GM12878 (cell line): Measurements from ENCODE around the gene RPS6KA4. TPM values are rescaled to one million over a fixed set of nuclear protein-coding genes. Genes with fewer than 3 reads are reported as not detected.
A peak's percentile ranks its signal among the peaks of the same experiment; 100 is the strongest.

Experiments
- ATAC-seq: fragments of 200-7000 bp; cut with Tn5 transposase; 3 replicates; pipeline ENCODE4 v1.9.1; 2020; ENCODE audit warnings: mild to moderate bottlenecking, moderate library complexity
- BruUV-seq: library from RNA; stranded (reverse); fragments of 400-500 nt; replicated peaks from 2 replicates; lab custom pipeline; 2021; lab: Mats Ljungman, UMichigan
- CTCF ChIA-PET: fragments of 300-600 bp; sonication (Branson Sonifier 250); formaldehyde crosslinking; extraction: SDS; loops from one replicate; lab custom pipeline; 2021; ENCODE audit warnings: inconsistent platforms; lab: Yijun Ruan, JAX
- POLR2A ChIA-PET: fragments of 350-600 bp; formaldehyde crosslinking; extraction: SDS; loops from one replicate; lab custom pipeline; 2021; ENCODE audit warnings: inconsistent platforms; lab: Charles Lee
- RAD21 ChIA-PET: fragments of 300-600 bp; sonication (Branson Sonifier 250); formaldehyde crosslinking; loops from one replicate; lab custom pipeline; 2023; ENCODE audit warnings: antibody characterized with exemption; ENCODE audit not compliant: unreplicated experiment; lab: Charles Lee
- SMC1A ChIA-PET: fragments of 300-600 bp; sonication (Branson Sonifier 250); formaldehyde crosslinking; loops from one replicate; lab custom pipeline; 2023; ENCODE audit not compliant: unreplicated experiment, uncharacterized antibody; lab: Charles Lee
- DNase-seq: peaks from one replicate; pipeline ENCODE4 v3.0.0-alpha.2; 2011; ENCODE audit warnings: low read depth, low spot score
- FAIRE-seq: peaks from 3 replicates; lab custom pipeline; 2011; peaks lifted over from hg19 to GRCh38; lab: Jason Lieb, UNC
- H2AFZ ChIP-seq: 2 replicates; pipeline ENCODE4 v1.6.0; 2011; ENCODE audit warnings: low read depth, low read length, control low read depth; ENCODE audit not compliant: control insufficient read depth
- H3K27ac ChIP-seq: 2 replicates; pipeline ENCODE4 v1.5.1; 2011; ENCODE audit warnings: control low read depth; ENCODE audit not compliant: control insufficient read depth, insufficient read depth
- H3K27me3 ChIP-seq, 2 experiments: replicated peaks in 1 of 2; 2 replicates each; pipeline versions ENCODE4 v1.6.0 to v1.6.1; 2011; ENCODE audit warnings: low read length in 1 of 2; ENCODE audit not compliant: control insufficient read depth in 2 of 2, insufficient read depth in 2 of 2
- H3K36me3 ChIP-seq, 2 experiments: 2 replicates each; pipeline ENCODE4 v1.5.1; 2011; ENCODE audit warnings: low read length in 1 of 2; ENCODE audit not compliant: control insufficient read depth in 2 of 2, insufficient read depth in 2 of 2
- H3K4me1 ChIP-seq: 2 replicates; pipeline ENCODE4 v1.6.1; 2011; ENCODE audit warnings: mild to moderate bottlenecking, low read length, moderate library complexity, mixed read lengths; ENCODE audit not compliant: control insufficient read depth, insufficient read depth
- H3K4me2 ChIP-seq: 2 replicates; pipeline ENCODE4 v1.6.0; 2011; ENCODE audit warnings: control low read depth; ENCODE audit not compliant: control insufficient read depth, insufficient read depth
- H3K4me3 ChIP-seq: fragments of 200-600 bp; sonication (generic); 2 replicates; pipeline ENCODE4 v1.5.1; 2016
- H3K79me2 ChIP-seq: 2 replicates; pipeline ENCODE4 v1.6.0; 2011; ENCODE audit warnings: low read length; ENCODE audit not compliant: control insufficient read depth, insufficient read depth
- H3K9ac ChIP-seq: 2 replicates; pipeline ENCODE4 v1.8.0; 2011; ENCODE audit warnings: low read length, control low read depth, mixed read lengths; ENCODE audit not compliant: control insufficient read depth, insufficient read depth
- H3K9me3 ChIP-seq: replicated peaks from 3 replicates; pipeline ENCODE4 v1.5.1; 2011; ENCODE audit warnings: mild to moderate bottlenecking, low read length; ENCODE audit not compliant: control insufficient read depth, insufficient read depth
- H4K20me1 ChIP-seq: 2 replicates; pipeline ENCODE4 v1.6.0; 2011; ENCODE audit not compliant: control insufficient read depth, insufficient read depth
- CTCF ChIP-seq, 3 experiments: IDR thresholded peaks in 2 of 3; conservative IDR thresholded peaks in 1 of 3; 2 replicates each; pipeline ENCODE4 v1.5.1; 2011; ENCODE audit warnings: low read depth in 3 of 3, low read length in 3 of 3, mild to moderate bottlenecking in 3 of 3, control low read depth in 2 of 3, moderate library complexity in 2 of 3, inconsistent platforms in 1 of 3, mixed read lengths in 1 of 3; ENCODE audit not compliant: control insufficient read depth in 2 of 3, insufficient read depth in 1 of 3; ENCODE audit errors: extremely low read depth in 1 of 3
- EGR1 ChIP-seq, 2 experiments: IDR thresholded peaks; 1 replicate in 1 of 2; 2 replicates in 1 of 2; pipeline ENCODE4 v1.6.1; 2011 to 2012; ENCODE audit warnings: low read depth in 2 of 2, low read length in 2 of 2, borderline replicate concordance in 1 of 2, mild to moderate bottlenecking in 1 of 2, moderate library complexity in 1 of 2
- FOXM1 ChIP-seq: IDR thresholded peaks from 2 replicates; pipeline ENCODE4 v1.6.1; 2012; ENCODE audit warnings: low read depth, mild to moderate bottlenecking, inconsistent platforms, low read length, moderate library complexity
- HDGF ChIP-seq: fragments of 450-650 bp; IDR thresholded peaks from 2 replicates; pipeline ENCODE4 v1.6.1; 2016; ENCODE audit warnings: antibody characterized with exemption
- HSF1 ChIP-seq: fragments of 150-350 bp; IDR thresholded peaks from 2 replicates; pipeline ENCODE4 v1.6.1; 2014; ENCODE audit warnings: mild to moderate bottlenecking, low read depth, low read length
- IKZF1 ChIP-seq: fragments of 450-650 bp; conservative IDR thresholded peaks from 2 replicates; pipeline ENCODE4 v1.6.1; 2017; ENCODE audit warnings: antibody characterized with exemption, mild to moderate bottlenecking
- MAX ChIP-seq: IDR thresholded peaks from 2 replicates; pipeline ENCODE4 v1.6.1; 2012; ENCODE audit warnings: low read depth, low read length, improper control_type of control experiment
- NBN ChIP-seq: fragments of 450-650 bp; IDR thresholded peaks from 2 replicates; pipeline ENCODE4 v1.6.1; 2016
- NR2C1 ChIP-seq: fragments of 450-650 bp; IDR thresholded peaks from 2 replicates; pipeline ENCODE4 v1.6.1; 2017; ENCODE audit warnings: antibody characterized with exemption, mild to moderate bottlenecking, moderate library complexity
- NR2F1 ChIP-seq: fragments of 450-650 bp; conservative IDR thresholded peaks from 2 replicates; pipeline ENCODE4 v1.6.1; 2017; ENCODE audit warnings: mild to moderate bottlenecking
- RAD21 ChIP-seq: IDR thresholded peaks from 2 replicates; pipeline ENCODE4 v1.6.1; 2011; ENCODE audit warnings: mild to moderate bottlenecking, low read depth, low read length, moderate library complexity; ENCODE audit not compliant: insufficient read depth
- SMC3 ChIP-seq: IDR thresholded peaks from 2 replicates; pipeline ENCODE4 v1.6.1; 2011; ENCODE audit warnings: low read length, improper control_type of control experiment, borderline replicate concordance
- SREBF1 ChIP-seq: IDR thresholded peaks from 2 replicates; pipeline ENCODE4 v1.6.1; 2012; ENCODE audit warnings: mild to moderate bottlenecking, low read length
- TCF12 ChIP-seq: IDR thresholded peaks from 2 replicates; pipeline ENCODE4 v1.6.1; 2011; ENCODE audit warnings: low read depth, mild to moderate bottlenecking, low read length
- WGBS: methylation state at CpG from one replicate; pipeline ENCODE4 v1.1.6; 2016; ENCODE audit warnings: low lambda C conversion rate; ENCODE audit not compliant: insufficient replicate concordance, insufficient coverage; ENCODE audit errors: missing lambda C conversion rate; 5-methylcytosine and 5-hydroxymethylcytosine counted together
- in situ Hi-C: fragments of 300-500 bp; cut with MboI; formaldehyde crosslinking; loops from 9 replicates; pipeline ENCODE4 v1.14.3; 2018; ENCODE audit warnings: mixed read lengths
- intact Hi-C: fragments of 100-400 bp; cut with micrococcal nuclease; formaldehyde crosslinking; loops from one replicate; pipeline ENCODE4 v1.14.2; 2022; ENCODE audit not compliant: unreplicated experiment
- polyA plus RNA-seq, 11 experiments: library from polyadenylated mRNA; depleted of rRNA in 4 of 11; unstranded in 6 of 11; stranded (reverse) in 5 of 11; fragments of >200 nt; fragmentation: Nextera tagmentation in 4 of 11; fragmentation: Illumina TruSeq in 1 of 11; extraction: Ambion mirVana in 4 of 11; extraction: Trizol in 1 of 11; gene quantifications; 1 replicate in 1 of 11; 2 replicates in 10 of 11; pipeline versions ENCODE4 v1.2.1 to v1.2.3, GENCODE V29; 2011 to 2016; ENCODE audit warnings: inconsistent platforms in 2 of 11, missing spikeins in 2 of 11, low read depth in 1 of 11
- total RNA-seq, 4 experiments: library from RNA; depleted of rRNA in 3 of 4; stranded (reverse); fragments of >200 nt in 3 of 4; fragmentation: Illumina TruSeq in 1 of 4; extraction: Trizol in 1 of 4; gene quantifications; 2 replicates each; pipeline versions ENCODE4 v1.2.1 to v1.2.3, GENCODE V29; 2013 to 2021
- TF ChIP-seq, protein P1 (sequence below): fragments of 450-650 bp; IDR thresholded peaks from 2 replicates; pipeline ENCODE4 v1.6.1; 2017; ENCODE audit warnings: mild to moderate bottlenecking

The RPS6KA4 gene
- total and polyA plus RNA-seq, 10 of the 15 experiments (the other 5 are each of a cell fraction or from before 2014, with no cell fraction given): 0.34 to 32.6 (median 11.3) TPM

- no peak for FAIRE-seq
- in situ Hi-C loops (no loop called here), intact Hi-C loops (no loop called here)
- no peak for DNase-seq
- Histone ChIP-seq H3K27ac (no peak overlapping the region), H3K4me1 (peaks cover 24% of the 10 kb centered on the region), H3K4me3 (peak overlapping the region; percentile 45; the same call in 1 of the 2 replicates), H3K9ac (no peak overlapping the region; the same call in 1 of the 2 replicates), H3K4me2 (peak overlapping the region; percentile 100), H2AFZ (no peak overlapping the region), H3K36me3 (peaks cover 8 to 13% of the 10 kb centered on the region in 2 experiments; a peak in 3 of 4 replicates), H3K79me2 (peaks cover 24% of the 10 kb centered on the region), H3K27me3 (no peaks in the 10 kb centered on the region), H4K20me1 (no peaks in the 10 kb centered on the region; the same call in 1 of the 2 replicates), H3K9me3 (no peaks in the 10 kb centered on the region)
- ChIA-PET RAD21 (interaction anchor here (0.9 to 3.9 kb wide), 6 partner anchors 10 to 70 kb away, joined by 3 to 53 read pairs (median 12); partner anchors contain the start of genes PRDX5 and TRMT112), POLR2A (interaction anchor here (0.6 to 2.3 kb wide), 8 partner anchors 11 to 437 kb away, joined by 3 to 17 read pairs (median 3); partner anchors contain the start of genes PRDX5, SF1 and TRMT112), SMC1A (interaction anchor here (0.6 to 3.9 kb wide), 9 partner anchors 7 to 396 kb away, joined by 3 to 28 read pairs (median 3); partner anchors contain the start of genes PRDX5 and TRMT112), CTCF (interaction anchor here (0.6 to 14.7 kb wide), 12 partner anchors 10 to 108 kb away, joined by 3 to 228 read pairs (median 7); partner anchors contain the start of genes ESRRA, PRDX5 and TRMT112)
- WGBS: 45% methylated on average over 42 of the region's 55 CpGs
- peak; percentile 78 for ATAC-seq
- BruUV-seq: no TSS peak
- TF ChIP-seq, protein P1, sequence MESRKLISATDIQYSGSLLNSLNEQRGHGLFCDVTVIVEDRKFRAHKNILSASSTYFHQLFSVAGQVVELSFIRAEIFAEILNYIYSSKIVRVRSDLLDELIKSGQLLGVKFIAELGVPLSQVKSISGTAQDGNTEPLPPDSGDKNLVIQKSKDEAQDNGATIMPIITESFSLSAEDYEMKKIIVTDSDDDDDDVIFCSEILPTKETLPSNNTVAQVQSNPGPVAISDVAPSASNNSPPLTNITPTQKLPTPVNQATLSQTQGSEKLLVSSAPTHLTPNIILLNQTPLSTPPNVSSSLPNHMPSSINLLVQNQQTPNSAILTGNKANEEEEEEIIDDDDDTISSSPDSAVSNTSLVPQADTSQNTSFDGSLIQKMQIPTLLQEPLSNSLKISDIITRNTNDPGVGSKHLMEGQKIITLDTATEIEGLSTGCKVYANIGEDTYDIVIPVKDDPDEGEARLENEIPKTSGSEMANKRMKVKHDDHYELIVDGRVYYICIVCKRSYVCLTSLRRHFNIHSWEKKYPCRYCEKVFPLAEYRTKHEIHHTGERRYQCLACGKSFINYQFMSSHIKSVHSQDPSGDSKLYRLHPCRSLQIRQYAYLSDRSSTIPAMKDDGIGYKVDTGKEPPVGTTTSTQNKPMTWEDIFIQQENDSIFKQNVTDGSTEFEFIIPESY: peak; percentile 62; the same call in 1 of the 2 replicates
- TF ChIP-seq NR2F1: 0 out of 2 replicates have a peak, but pooled peaks have one; percentile 19
- no peak for TF ChIP-seq NBN
- TF ChIP-seq TCF12: peak; percentile 65; the same call in 1 of the 2 replicates
- no peak for TF ChIP-seq MAX
- TF ChIP-seq HDGF: 0 out of 2 replicates have a peak, but pooled peaks have one; percentile 8
- TF ChIP-seq RAD21: peak; percentile 23; the same call in 1 of the 2 replicates
- TF ChIP-seq EGR1 (IDR thresholded peaks at IDR 0.05; ENCODE audit: borderline replicate concordance in 1 of 2, low read depth in 2 of 2, low read length in 2 of 2): 0 out of 3 replicates have a peak, but pooled peaks of 1 of the 2 experiments have one; percentile 31
- 0 out of 2 replicates have a peak, but pooled peaks have one; percentile 35 for TF ChIP-seq IKZF1
- TF ChIP-seq SMC3: no peak
- no peak for TF ChIP-seq FOXM1
- TF ChIP-seq SREBF1: no peak
- TF ChIP-seq HSF1: no peak
- peak; percentile 21 to 31 (median 29); a peak in 3 of 6 replicates for TF ChIP-seq CTCF (IDR thresholded peaks at IDR 0.05 in 2 of 3, conservative IDR thresholded peaks at IDR 0.05 in 1 of 3; ENCODE audit: control insufficient read depth in 2 of 3, extremely low read depth in 1 of 3, insufficient read depth in 1 of 3, low read depth in 3 of 3, low read length in 3 of 3)
- peak; percentile 55 for TF ChIP-seq NR2C1
Measured at GRCh38 chr11:64341851-64342791, 16.8 kb upstream of the RPS6KA4 start.
